MCF 10A (cell line): ENCODE results near the gene KIF21B. TPM values are rescaled to one million over a fixed set of nuclear protein-coding genes. Genes with fewer than 3 reads are reported as not detected.

Experiments used
- BruUV-seq: library from RNA; stranded (reverse); fragments of 400-500 nt; replicated peaks from 2 replicates; lab custom pipeline; 2021; lab: Mats Ljungman, UMichigan
- CTCF ChIA-PET: fragments of 300-600 bp; sonication (Branson Sonifier 250); formaldehyde crosslinking; extraction: SDS; loops from one replicate; lab custom pipeline; 2021; ENCODE audit warnings: antibody characterized with exemption, inconsistent platforms; lab: Yijun Ruan, JAX
- POLR2A ChIA-PET: fragments of 300-600, 350-650 bp; sonication (Branson Sonifier 250); formaldehyde crosslinking; extraction: SDS; loops from one replicate; lab custom pipeline; 2020; ENCODE audit warnings: antibody characterized with exemption, inconsistent platforms; lab: Yijun Ruan, JAX
- DNase-seq: peaks from one replicate; pipeline ENCODE4 v3.0.0-alpha.2; 2018; ENCODE audit not compliant: unreplicated experiment
- H3K27ac Mint-ChIP-seq: one replicate; pipeline ENCODE4 v1.8.0; 2022; ENCODE audit warnings: mild to moderate bottlenecking, low read depth, mixed read lengths; ENCODE audit not compliant: unreplicated experiment
- H3K27me3 Mint-ChIP-seq: one replicate; pipeline ENCODE4 v1.8.0; 2022; ENCODE audit warnings: mixed read lengths; ENCODE audit not compliant: insufficient read depth, unreplicated experiment
- H3K36me3 Mint-ChIP-seq: one replicate; pipeline ENCODE4 v1.8.0; 2022; ENCODE audit warnings: mild to moderate bottlenecking, moderate library complexity, mixed read lengths; ENCODE audit not compliant: insufficient read depth, unreplicated experiment
- H3K4me1 Mint-ChIP-seq: one replicate; pipeline ENCODE4 v1.8.0; 2022; ENCODE audit warnings: mixed read lengths; ENCODE audit not compliant: insufficient read depth, unreplicated experiment
- H3K4me3 Mint-ChIP-seq: one replicate; pipeline ENCODE4 v1.8.0; 2022; ENCODE audit warnings: mild to moderate bottlenecking, moderate library complexity, mixed read lengths; ENCODE audit not compliant: unreplicated experiment
- H3K9me3 Mint-ChIP-seq: one replicate; pipeline ENCODE4 v1.8.0; 2022; ENCODE audit warnings: mixed read lengths; ENCODE audit not compliant: unreplicated experiment
- intact Hi-C: fragments of 100-400 bp; cut with micrococcal nuclease; formaldehyde crosslinking; loops from 2 replicates; pipeline ENCODE4 v1.14.1; 2022
- total RNA-seq: library from RNA; stranded (reverse); gene quantifications from 2 replicates; pipeline ENCODE4 v1.2.3, GENCODE V29; 2022
- TF ChIP-seq, protein P1 (sequence below): fragments of 200-600 bp; IDR thresholded peaks from one replicate; pipeline ENCODE4 v1.8.0; 2022; ENCODE audit warnings: antibody characterized with exemption, mild to moderate bottlenecking; ENCODE audit not compliant: unreplicated experiment

KIF21B gene
- total RNA-seq, 1 experiment from 2014 or later = 12.7 TPM

DNA sequence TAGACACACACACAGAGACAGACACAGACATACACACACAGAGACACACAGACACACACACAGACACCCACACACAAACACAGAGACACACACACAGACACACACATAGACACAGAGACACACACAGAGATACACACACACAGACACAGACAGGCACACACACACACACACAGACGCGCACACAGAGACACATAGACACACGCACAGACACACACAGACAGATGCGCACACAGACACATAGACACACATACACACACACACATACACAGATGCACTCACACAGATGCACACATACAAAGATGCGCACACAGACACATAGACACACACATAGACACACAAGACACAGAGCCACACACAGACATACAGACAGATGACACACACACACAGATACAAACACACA, 16.0 kb downstream of the KIF21B start:
- TF ChIP-seq, protein P1, sequence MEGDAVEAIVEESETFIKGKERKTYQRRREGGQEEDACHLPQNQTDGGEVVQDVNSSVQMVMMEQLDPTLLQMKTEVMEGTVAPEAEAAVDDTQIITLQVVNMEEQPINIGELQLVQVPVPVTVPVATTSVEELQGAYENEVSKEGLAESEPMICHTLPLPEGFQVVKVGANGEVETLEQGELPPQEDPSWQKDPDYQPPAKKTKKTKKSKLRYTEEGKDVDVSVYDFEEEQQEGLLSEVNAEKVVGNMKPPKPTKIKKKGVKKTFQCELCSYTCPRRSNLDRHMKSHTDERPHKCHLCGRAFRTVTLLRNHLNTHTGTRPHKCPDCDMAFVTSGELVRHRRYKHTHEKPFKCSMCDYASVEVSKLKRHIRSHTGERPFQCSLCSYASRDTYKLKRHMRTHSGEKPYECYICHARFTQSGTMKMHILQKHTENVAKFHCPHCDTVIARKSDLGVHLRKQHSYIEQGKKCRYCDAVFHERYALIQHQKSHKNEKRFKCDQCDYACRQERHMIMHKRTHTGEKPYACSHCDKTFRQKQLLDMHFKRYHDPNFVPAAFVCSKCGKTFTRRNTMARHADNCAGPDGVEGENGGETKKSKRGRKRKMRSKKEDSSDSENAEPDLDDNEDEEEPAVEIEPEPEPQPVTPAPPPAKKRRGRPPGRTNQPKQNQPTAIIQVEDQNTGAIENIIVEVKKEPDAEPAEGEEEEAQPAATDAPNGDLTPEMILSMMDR = no peak
- no peaks in the 10 kb centered on the region for H3K27me3 Mint-ChIP-seq
- no peak for DNase-seq
- CTCF ChIA-PET = no interaction called here
- H3K27ac Mint-ChIP-seq = no peak overlapping the region
- intact Hi-C loops = no loop called here
- no peaks in the 10 kb centered on the region for H3K9me3 Mint-ChIP-seq
- H3K36me3 Mint-ChIP-seq = no peaks in the 10 kb centered on the region
- H3K4me3 Mint-ChIP-seq = no peak overlapping the region
- no peaks in the 10 kb centered on the region for H3K4me1 Mint-ChIP-seq
- no TSS peak for BruUV-seq
- POLR2A ChIA-PET = no interaction called here

DNA sequence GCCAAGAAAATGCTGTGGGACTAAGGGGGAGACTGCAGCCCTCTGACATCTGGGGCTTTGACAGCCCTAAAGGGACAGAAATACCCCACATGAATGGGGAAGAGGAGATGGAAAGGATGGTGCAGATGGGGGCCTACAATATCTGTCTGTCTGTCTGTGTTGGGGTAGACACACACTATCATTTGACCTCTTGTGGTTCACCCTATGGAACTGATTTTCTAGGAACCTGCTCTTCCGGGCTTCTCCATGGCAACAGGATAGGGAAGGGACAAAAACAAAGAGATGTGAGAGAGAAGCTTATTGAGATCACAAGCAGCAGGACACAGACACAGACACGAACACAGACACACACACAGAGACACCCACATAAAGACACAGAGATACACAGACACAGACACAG, 17.1 kb downstream of the KIF21B start:
- BruUV-seq = no TSS peak
- intact Hi-C loops = no loop called here
- Mint-ChIP-seq H3K27me3 (no peaks in the 10 kb centered on the region), H3K9me3 (no peaks in the 10 kb centered on the region), H3K36me3 (no peaks in the 10 kb centered on the region), H3K27ac (no peak overlapping the region), H3K4me3 (no peak overlapping the region), H3K4me1 (no peaks in the 10 kb centered on the region)
- DNase-seq = no peak
- CTCF ChIA-PET = interaction anchor here (1.4 to 1.7 kb wide), 2 partner anchors 27 to 34 kb away, joined by 4 to 9 read pairs; no protein-coding TSS in a partner anchor
- POLR2A ChIA-PET = interaction anchor here (0.7 kb wide), 1 partner anchor 64 kb away, joined by 3 read pairs; no protein-coding TSS in a partner anchor
- TF ChIP-seq, protein P1 = no peak

DNA sequence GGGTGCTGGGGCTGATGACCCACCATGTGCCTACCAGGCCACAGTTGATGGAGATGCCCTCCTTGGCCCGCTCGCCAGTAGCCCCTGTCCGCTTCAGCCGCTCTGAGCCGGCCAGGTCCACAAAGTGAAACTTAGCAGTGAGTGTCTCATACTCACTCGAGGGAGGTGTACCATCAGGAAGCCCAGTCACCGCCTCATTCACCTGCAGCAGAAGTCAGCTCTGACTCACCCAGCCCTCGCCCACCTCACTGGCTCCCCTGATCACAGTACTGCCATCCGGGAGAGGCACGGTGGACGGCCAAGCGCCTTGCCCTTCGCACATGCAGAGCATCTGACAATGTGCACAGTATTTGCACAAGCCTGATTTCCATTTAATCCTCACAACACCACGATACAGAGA, 18.8 kb downstream of the KIF21B start:
- no peaks in the 10 kb centered on the region for H3K9me3 Mint-ChIP-seq
- no peak overlapping the region for H3K27ac Mint-ChIP-seq
- H3K4me3 Mint-ChIP-seq = no peak overlapping the region
- no peak for DNase-seq
- intact Hi-C loops = no loop called here
- H3K36me3 Mint-ChIP-seq = no peaks in the 10 kb centered on the region
- CTCF ChIA-PET = interaction anchor here (0.6 to 1.3 kb wide), 3 partner anchors 38 to 444 kb away, joined by 3 to 4 read pairs (median 3); no protein-coding TSS in a partner anchor
- TF ChIP-seq, protein P1 = no peak
- BruUV-seq = no TSS peak
- POLR2A ChIA-PET = interaction anchor here (1.2 kb wide), 1 partner anchor 58 kb away, joined by 4 read pairs; no protein-coding TSS in a partner anchor
- no peaks in the 10 kb centered on the region for H3K4me1 Mint-ChIP-seq
- no peaks in the 10 kb centered on the region for H3K27me3 Mint-ChIP-seq

DNA sequence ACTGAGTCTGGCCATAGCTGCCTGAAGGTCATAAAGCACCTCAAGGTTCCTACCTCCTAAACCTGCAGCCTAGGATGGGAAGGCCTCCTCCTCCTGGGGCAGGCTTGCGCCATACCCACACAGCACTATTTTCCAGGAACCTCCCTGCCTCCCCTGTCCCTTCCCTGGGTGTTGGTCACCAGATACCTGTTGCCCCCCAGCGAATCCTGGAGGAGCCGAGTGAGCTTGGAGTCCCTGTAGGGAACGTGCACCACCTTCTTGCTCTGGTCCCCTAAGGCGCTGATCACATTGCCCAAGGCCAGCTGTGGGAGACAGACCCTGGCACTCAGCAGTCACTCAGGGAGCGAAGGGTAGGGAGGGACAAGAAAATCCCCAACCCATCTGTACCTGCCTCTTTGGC, 19.4 kb downstream of the KIF21B start:
- DNase-seq = no peak
- Mint-ChIP-seq H3K27ac (no peak overlapping the region), H3K27me3 (no peaks in the 10 kb centered on the region), H3K36me3 (no peaks in the 10 kb centered on the region), H3K9me3 (no peaks in the 10 kb centered on the region), H3K4me1 (no peaks in the 10 kb centered on the region), H3K4me3 (no peak overlapping the region)
- intact Hi-C loops = no loop called here
- POLR2A ChIA-PET = interaction anchor here (1.2 kb wide), 1 partner anchor 59 kb away, joined by 4 read pairs; no protein-coding TSS in a partner anchor
- TF ChIP-seq, protein P1 = no peak
- BruUV-seq = no TSS peak
- CTCF ChIA-PET = interaction anchor here (0.6 to 0.8 kb wide), 2 partner anchors 31 to 444 kb away, joined by 3 to 4 read pairs; no protein-coding TSS in a partner anchor
